K562 (cell line): Measurements from ENCODE around the gene LMOD1. TPM values are rescaled to one million over a fixed set of nuclear protein-coding genes. Genes with fewer than 3 reads are reported as not detected.

Source experiments
- AFF4 ChIP-seq: sonication (generic); formaldehyde crosslinking; IDR thresholded peaks from 2 replicates; pipeline ENCODE4 v1.8.0; 2023; ENCODE audit warnings: mild to moderate bottlenecking, missing genetic modification reagents
- ATF1 ChIP-seq, 2 experiments: fragments of 450-650 bp in 1 of 2; IDR thresholded peaks; 2 replicates each; pipeline ENCODE4 v1.6.1; 2016; ENCODE audit warnings: missing compliant biosample characterization in 1 of 2, missing genetic modification characterization in 1 of 2
- CREB5 ChIP-seq: fragments of 250-450 bp; sonication (Bioruptor Pico); IDR thresholded peaks from 2 replicates; pipeline ENCODE4 v1.5.0; 2020; ENCODE audit warnings: mild to moderate bottlenecking
- CREM ChIP-seq: IDR thresholded peaks from 2 replicates; pipeline ENCODE4 v1.6.1; 2014; ENCODE audit warnings: antibody characterized with exemption, low read depth
- DACH1 ChIP-seq: fragments of 450-650 bp; IDR thresholded peaks from 2 replicates; pipeline ENCODE4 v1.6.1; 2018; ENCODE audit not compliant: partially characterized antibody
- DMBX1 ChIP-seq: fragments of 250-450 bp; sonication (Bioruptor Pico); IDR thresholded peaks from 2 replicates; pipeline ENCODE4 v1.8.0; 2022; ENCODE audit warnings: inconsistent platforms, mild to moderate bottlenecking, moderate library complexity, borderline replicate concordance
- KLF10 ChIP-seq: fragments of 250-450 bp; sonication (Bioruptor Pico); IDR thresholded peaks from 2 replicates; pipeline ENCODE4 v1.6.1; 2021; ENCODE audit warnings: matching md5 sums
- NR4A1 ChIP-seq, 2 experiments: fragments of 250-450 bp in 1 of 2; fragments of 450-650 bp in 1 of 2; sonication (Bioruptor Pico) in 1 of 2; IDR thresholded peaks; 2 replicates each; pipeline versions ENCODE4 v1.4.0 to v1.6.1; 2016 to 2020; ENCODE audit warnings: mild to moderate bottlenecking in 2 of 2, missing compliant biosample characterization in 1 of 2, missing genetic modification characterization in 1 of 2, moderate library complexity in 1 of 2
- POLR2A ChIP-seq: fragments of 450-650 bp; conservative IDR thresholded peaks from 2 replicates; pipeline ENCODE4 v1.6.1; 2016
- SMAD3 ChIP-seq: fragments of 450-650 bp; formaldehyde crosslinking; conservative IDR thresholded peaks from 2 replicates; pipeline ENCODE4 v1.4.0; 2020; ENCODE audit warnings: mild to moderate bottlenecking
- SNIP1 ChIP-seq: fragments of 450-650 bp; IDR thresholded peaks from 2 replicates; pipeline ENCODE4 v1.7.1; 2017; ENCODE audit warnings: low read depth, mild to moderate bottlenecking
- USF2 ChIP-seq: sonication (generic); formaldehyde crosslinking; IDR thresholded peaks from 2 replicates; pipeline ENCODE4 v1.5.0; 2020; ENCODE audit warnings: missing genetic modification reagents
- ZBTB34 ChIP-seq: fragments of 250-450 bp; sonication (Bioruptor Pico); IDR thresholded peaks from 2 replicates; pipeline ENCODE4 v1.8.0; 2021; ENCODE audit warnings: mild to moderate bottlenecking, moderate library complexity
- ZNF212 ChIP-seq: fragments of 450-650 bp; formaldehyde crosslinking; IDR thresholded peaks from 2 replicates; pipeline ENCODE4 v1.4.0; 2020; ENCODE audit warnings: mild to moderate bottlenecking
- ZNF354B ChIP-seq: fragments of 250-450 bp; sonication (Bioruptor Pico); IDR thresholded peaks from 2 replicates; pipeline ENCODE4 v1.4.0; 2020
- ZNF592 ChIP-seq: fragments of 450-650 bp; IDR thresholded peaks from 2 replicates; pipeline ENCODE4 v1.6.1; 2017; ENCODE audit warnings: antibody characterized with exemption, mild to moderate bottlenecking
- ZNF696 ChIP-seq: fragments of 250-450 bp; sonication (Bioruptor Pico); conservative IDR thresholded peaks from 2 replicates; pipeline ENCODE4 v1.4.0; 2020; ENCODE audit warnings: mild to moderate bottlenecking, moderate library complexity
- ZNF780A ChIP-seq: fragments of 250-450 bp; sonication (Bioruptor Pico); IDR thresholded peaks from 2 replicates; pipeline ENCODE4 v1.5.0; 2021; ENCODE audit warnings: mild to moderate bottlenecking
- polyA plus RNA-seq, 8 experiments: library from polyadenylated mRNA; depleted of rRNA in 4 of 8; stranded (reverse) in 5 of 8; unstranded in 3 of 8; fragments of >200 nt; fragmentation: Nextera tagmentation in 2 of 8; fragmentation: Illumina TruSeq in 1 of 8; extraction: Ambion mirVana in 2 of 8; extraction: Trizol in 1 of 8; gene quantifications; 2 replicates each; pipeline versions ENCODE4 v1.2.1 to v1.2.3, GENCODE V29; 2011 to 2014; ENCODE audit warnings: inconsistent platforms in 1 of 8, missing spikeins in 1 of 8
- total RNA-seq, 7 experiments: library from RNA; depleted of rRNA in 6 of 7; stranded (reverse); fragments of >200 nt in 6 of 7; fragmentation: Illumina TruSeq in 2 of 7; extraction: Trizol in 2 of 7; gene quantifications; 2 replicates each; pipeline versions ENCODE4 v1.2.1 to v1.2.3, GENCODE V29; 2011 to 2021; ENCODE audit warnings: low replicate concordance in 1 of 7

The LMOD1 gene
- total and polyA plus RNA-seq, 9 of the 15 experiments (the other 6 are each of a cell fraction or from before 2014, with no cell fraction given): 0.03 to 0.54 (median 0.38) TPM; not detected in 1

- TF ChIP-seq ZNF780A (CRISPR knock-in tag) (no peak), USF2 (CRISPR knock-in tag) (no peak), DACH1 (no peak), AFF4 (0 out of 2 replicates have a peak, but pooled peaks have one; percentile 3), DMBX1 (CRISPR knock-in tag) (no peak), ZBTB34 (no peak), ZNF592 (peak; percentile 52; the same call in 1 of the 2 replicates), ZNF696 (CRISPR knock-in tag) (no peak), SMAD3 (CRISPR knock-in tag) (no peak), CREB5 (CRISPR knock-in tag) (no peak), NR4A1 (CRISPR knock-in tag; IDR thresholded peaks at IDR 0.05) (no peak), NR4A1 (tag; IDR thresholded peaks at IDR 0.05) (no peak), KLF10 (no peak), ZNF354B (CRISPR knock-in tag) (no peak), ATF1 (CRISPR knock-in tag; IDR thresholded peaks at IDR 0.05) (no peak), ATF1 (tag; IDR thresholded peaks at IDR 0.05) (peak; percentile 61; the same call in 1 of the 2 replicates), POLR2A (0 out of 2 replicates have a peak, but pooled peaks have one; percentile 28), CREM (peak; percentile 90), ZNF212 (CRISPR knock-in tag) (no peak), SNIP1 (no peak)
Observed at GRCh38 chr1:201882665-201883132, 63.6 kb downstream of the LMOD1 start (continued).
